Measurements from ENCODE around the gene TTLL11.

GRCh38 chr9:122004589-122004988 lies 88.5 kb downstream of the TTLL11 start:
- TF ChIP-seq CTCF (IDR thresholded peaks at IDR 0.05) (no peak), EP300 (IDR thresholded peaks at IDR 0.05; ENCODE audit: low read depth) (no peak), POLR2AphosphoS5 (IDR thresholded peaks at IDR 0.05) (no peak), POLR2A (IDR thresholded peaks at IDR 0.05) (no peak)

Data from transverse colon (tissue), 4 donors.